WTC11 (cell line): ENCODE measurements around the gene SMYD1. TPM values are rescaled to one million over a fixed set of nuclear protein-coding genes. Genes with fewer than 3 reads are reported as not detected.

Experiments
- ATAC-seq: fragments of 200-7000 bp; cut with Tn5 transposase; 2 replicates; pipeline ENCODE4 v1.10.0; 2021; ENCODE audit warnings: mild to moderate bottlenecking, moderate library complexity
- CTCF ChIA-PET: fragments of 300-600 bp; sonication (Branson Sonifier 250); formaldehyde crosslinking; loops from one replicate; lab custom pipeline; 2021; ENCODE audit warnings: antibody characterized with exemption; lab: Charles Lee
- POLR2A ChIA-PET: fragments of 350-600 bp; sonication (Branson Sonifier 250); formaldehyde crosslinking; loops from one replicate; lab custom pipeline; 2021; ENCODE audit warnings: antibody characterized with exemption; lab: Charles Lee
- DNase-seq: peaks from one replicate; pipeline ENCODE4 v3.0.0; 2021; ENCODE audit warnings: low spot score
- H3K27ac Mint-ChIP-seq: 2 replicates; pipeline ENCODE4 v1.8.0; 2021; ENCODE audit warnings: mixed read lengths
- H3K27me3 Mint-ChIP-seq: 2 replicates; pipeline ENCODE4 v1.8.0; 2021; ENCODE audit warnings: low read depth, mild to moderate bottlenecking, moderate library complexity, mixed read lengths
- H3K36me3 Mint-ChIP-seq: 2 replicates; pipeline ENCODE4 v1.8.0; 2021; ENCODE audit warnings: mixed read lengths
- H3K4me1 Mint-ChIP-seq: 2 replicates; pipeline ENCODE4 v1.8.0; 2022; ENCODE audit warnings: mixed read lengths
- H3K4me3 Mint-ChIP-seq: 2 replicates; pipeline ENCODE4 v1.8.0; 2021; ENCODE audit warnings: mild to moderate bottlenecking, moderate library complexity, mixed read lengths
- H3K9me3 Mint-ChIP-seq: 2 replicates; pipeline ENCODE4 v1.8.0; 2021; ENCODE audit warnings: mixed read lengths
- CBFB ChIP-seq: sonication (generic); formaldehyde crosslinking; IDR thresholded peaks from 2 replicates; pipeline ENCODE4 v1.8.1; 2022; ENCODE audit warnings: mild to moderate bottlenecking, low read depth, missing genetic modification reagents
- FOXP1 ChIP-seq: sonication (generic); formaldehyde crosslinking; IDR thresholded peaks from 2 replicates; pipeline ENCODE4 v1.8.0; 2022; ENCODE audit warnings: missing genetic modification reagents, mild to moderate bottlenecking, moderate library complexity, borderline replicate concordance
- HMGA2 ChIP-seq: fragments of 250-450 bp; sonication (Bioruptor Pico); IDR thresholded peaks from 2 replicates; pipeline ENCODE4 v1.4.0; 2021; ENCODE audit warnings: mild to moderate bottlenecking, moderate library complexity
- IRF2 ChIP-seq: sonication (generic); formaldehyde crosslinking; IDR thresholded peaks from 2 replicates; pipeline ENCODE4 v1.8.0; 2022; ENCODE audit warnings: low read depth, missing genetic modification reagents, borderline replicate concordance
- KAT7 ChIP-seq: sonication (generic); formaldehyde crosslinking; IDR thresholded peaks from 2 replicates; pipeline ENCODE4 v1.8.1; 2023; ENCODE audit warnings: missing genetic modification reagents, mild to moderate bottlenecking, borderline replicate concordance
- MYBL2 ChIP-seq: sonication (generic); formaldehyde crosslinking; IDR thresholded peaks from 2 replicates; pipeline ENCODE4 v1.8.1; 2023; ENCODE audit warnings: mild to moderate bottlenecking, moderate library complexity, missing genetic modification reagents
- NFYB ChIP-seq: sonication (generic); formaldehyde crosslinking; conservative IDR thresholded peaks from 2 replicates; pipeline ENCODE4 v1.8.0; 2022; ENCODE audit warnings: low read depth, missing genetic modification reagents
- SP1 ChIP-seq: sonication (generic); formaldehyde crosslinking; conservative IDR thresholded peaks from 2 replicates; pipeline ENCODE4 v1.8.1; 2022; ENCODE audit warnings: missing genetic modification reagents
- TEAD1 ChIP-seq: sonication (generic); formaldehyde crosslinking; IDR thresholded peaks from 2 replicates; pipeline ENCODE4 v1.8.0; 2022; ENCODE audit warnings: mild to moderate bottlenecking, missing genetic modification reagents
- TP53 ChIP-seq: sonication (generic); formaldehyde crosslinking; IDR thresholded peaks from 2 replicates; pipeline ENCODE4 v1.8.1; 2023; ENCODE audit warnings: mild to moderate bottlenecking, missing genetic modification reagents
- USF1 ChIP-seq: sonication (generic); formaldehyde crosslinking; IDR thresholded peaks from 2 replicates; pipeline ENCODE4 v1.8.0; 2022; ENCODE audit warnings: mild to moderate bottlenecking, missing genetic modification reagents
- ZBTB21 ChIP-seq: sonication (generic); formaldehyde crosslinking; IDR thresholded peaks from 2 replicates; pipeline ENCODE4 v1.8.1; 2023; ENCODE audit warnings: mild to moderate bottlenecking, missing genetic modification reagents, borderline replicate concordance
- ZNF232 ChIP-seq: sonication (generic); formaldehyde crosslinking; IDR thresholded peaks from 2 replicates; pipeline ENCODE4 v1.8.0; 2022; ENCODE audit warnings: mild to moderate bottlenecking, missing genetic modification reagents
- ZNF416 ChIP-seq: fragments of 250-450 bp; sonication (Bioruptor Pico); IDR thresholded peaks from 2 replicates; pipeline ENCODE4 v1.9.0; 2021; ENCODE audit warnings: mild to moderate bottlenecking, inconsistent platforms
- ZNF512 ChIP-seq: sonication (generic); formaldehyde crosslinking; IDR thresholded peaks from 2 replicates; pipeline ENCODE4 v1.8.1; 2022; ENCODE audit warnings: missing genetic modification reagents, borderline replicate concordance
- ZNF671 ChIP-seq: fragments of 250-450 bp; sonication (Bioruptor Pico); IDR thresholded peaks from 2 replicates; pipeline ENCODE4 v1.8.0; 2021; ENCODE audit warnings: mild to moderate bottlenecking
- total RNA-seq: library from RNA; stranded (reverse); gene quantifications from 3 replicates; pipeline ENCODE4 v1.2.3, GENCODE V29; 2021
- TF ChIP-seq, protein P1 (sequence below): sonication (generic); formaldehyde crosslinking; IDR thresholded peaks from 2 replicates; pipeline ENCODE4 v1.8.1; 2022; ENCODE audit warnings: low read depth, mild to moderate bottlenecking, moderate library complexity, missing genetic modification reagents, borderline replicate concordance
- TF ChIP-seq, protein P2 (sequence below): sonication (generic); formaldehyde crosslinking; IDR thresholded peaks from 2 replicates; pipeline ENCODE4 v1.8.1; 2023; ENCODE audit warnings: mild to moderate bottlenecking, missing genetic modification reagents
- TF ChIP-seq, protein P3 (sequence below): sonication (generic); formaldehyde crosslinking; IDR thresholded peaks from 2 replicates; pipeline ENCODE4 v1.8.1; 2023; ENCODE audit warnings: mild to moderate bottlenecking, missing genetic modification reagents, moderate library complexity
- TF ChIP-seq, protein P4 (sequence below): sonication (generic); formaldehyde crosslinking; IDR thresholded peaks from 2 replicates; pipeline ENCODE4 v1.8.0; 2022; ENCODE audit warnings: mild to moderate bottlenecking, missing genetic modification reagents

SMYD1 gene
- total RNA-seq, 1 experiment from 2014 or later, result not detected

- TF ChIP-seq, protein P1, sequence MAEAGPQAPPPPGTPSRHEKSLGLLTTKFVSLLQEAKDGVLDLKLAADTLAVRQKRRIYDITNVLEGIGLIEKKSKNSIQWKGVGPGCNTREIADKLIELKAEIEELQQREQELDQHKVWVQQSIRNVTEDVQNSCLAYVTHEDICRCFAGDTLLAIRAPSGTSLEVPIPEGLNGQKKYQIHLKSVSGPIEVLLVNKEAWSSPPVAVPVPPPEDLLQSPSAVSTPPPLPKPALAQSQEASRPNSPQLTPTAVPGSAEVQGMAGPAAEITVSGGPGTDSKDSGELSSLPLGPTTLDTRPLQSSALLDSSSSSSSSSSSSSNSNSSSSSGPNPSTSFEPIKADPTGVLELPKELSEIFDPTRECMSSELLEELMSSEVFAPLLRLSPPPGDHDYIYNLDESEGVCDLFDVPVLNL, result no peak
- TF ChIP-seq ZBTB21 (CRISPR knock-in tag), result no peak
- no peak for TF ChIP-seq ZNF232 (CRISPR knock-in tag)
- TF ChIP-seq ZNF671 (CRISPR knock-in tag), result no peak
- no peak for TF ChIP-seq NFYB (CRISPR knock-in tag)
Measured at GRCh38 chr2:88098558-88098900, 30.9 kb downstream of the SMYD1 start (continued).

DNA sequence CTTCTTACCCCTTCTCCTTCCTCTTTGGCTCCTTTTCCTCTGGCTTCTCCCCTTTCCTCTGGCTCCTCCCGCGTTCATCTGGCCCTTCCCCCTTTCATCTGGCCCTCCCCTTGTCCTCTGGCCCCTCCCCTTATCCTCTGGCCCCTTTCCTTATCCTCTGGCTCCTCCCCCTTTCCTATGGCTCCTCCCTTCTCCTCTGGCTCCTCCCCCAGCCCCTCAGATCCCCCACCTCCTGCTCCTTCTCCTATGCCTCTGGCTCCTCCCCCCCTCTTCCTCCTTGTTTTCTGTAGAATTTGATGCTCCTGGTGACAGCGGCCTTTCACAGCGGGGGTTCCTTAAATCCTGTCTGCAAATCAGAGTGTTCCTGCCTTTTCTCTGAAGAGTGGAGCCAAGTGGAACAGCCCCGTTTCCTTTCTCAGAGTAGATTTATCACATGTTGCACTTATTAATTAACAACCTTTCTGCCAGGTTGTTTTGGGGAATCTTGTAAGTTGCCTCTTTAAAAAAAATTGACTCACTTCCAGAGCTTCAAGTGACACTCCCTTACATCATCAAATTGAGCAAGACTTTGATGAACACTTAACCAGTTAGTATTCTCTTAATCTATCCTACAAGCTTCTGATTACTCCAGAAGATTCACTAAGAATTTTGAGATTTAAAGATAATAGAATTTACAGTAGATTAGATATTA, 32.3 kb downstream of the SMYD1 start:
- no peak for TF ChIP-seq ZNF416 (CRISPR knock-in tag)
- TF ChIP-seq KAT7 (CRISPR knock-in tag), result no peak
- TF ChIP-seq SP1, result no peak
- no peak for TF ChIP-seq IRF2 (CRISPR knock-in tag)
- TF ChIP-seq, protein P2, sequence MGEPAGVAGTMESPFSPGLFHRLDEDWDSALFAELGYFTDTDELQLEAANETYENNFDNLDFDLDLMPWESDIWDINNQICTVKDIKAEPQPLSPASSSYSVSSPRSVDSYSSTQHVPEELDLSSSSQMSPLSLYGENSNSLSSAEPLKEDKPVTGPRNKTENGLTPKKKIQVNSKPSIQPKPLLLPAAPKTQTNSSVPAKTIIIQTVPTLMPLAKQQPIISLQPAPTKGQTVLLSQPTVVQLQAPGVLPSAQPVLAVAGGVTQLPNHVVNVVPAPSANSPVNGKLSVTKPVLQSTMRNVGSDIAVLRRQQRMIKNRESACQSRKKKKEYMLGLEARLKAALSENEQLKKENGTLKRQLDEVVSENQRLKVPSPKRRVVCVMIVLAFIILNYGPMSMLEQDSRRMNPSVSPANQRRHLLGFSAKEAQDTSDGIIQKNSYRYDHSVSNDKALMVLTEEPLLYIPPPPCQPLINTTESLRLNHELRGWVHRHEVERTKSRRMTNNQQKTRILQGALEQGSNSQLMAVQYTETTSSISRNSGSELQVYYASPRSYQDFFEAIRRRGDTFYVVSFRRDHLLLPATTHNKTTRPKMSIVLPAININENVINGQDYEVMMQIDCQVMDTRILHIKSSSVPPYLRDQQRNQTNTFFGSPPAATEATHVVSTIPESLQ (CRISPR knock-in tag), result no peak
- TF ChIP-seq TP53, result no peak
- TF ChIP-seq ZNF512, result no peak
- TF ChIP-seq FOXP1 (CRISPR knock-in tag), result no peak
- TF ChIP-seq HMGA2 (CRISPR knock-in tag), result no peak
- no peak for TF ChIP-seq ZNF232 (CRISPR knock-in tag)
- no peak for TF ChIP-seq CBFB
- TF ChIP-seq, protein P3, sequence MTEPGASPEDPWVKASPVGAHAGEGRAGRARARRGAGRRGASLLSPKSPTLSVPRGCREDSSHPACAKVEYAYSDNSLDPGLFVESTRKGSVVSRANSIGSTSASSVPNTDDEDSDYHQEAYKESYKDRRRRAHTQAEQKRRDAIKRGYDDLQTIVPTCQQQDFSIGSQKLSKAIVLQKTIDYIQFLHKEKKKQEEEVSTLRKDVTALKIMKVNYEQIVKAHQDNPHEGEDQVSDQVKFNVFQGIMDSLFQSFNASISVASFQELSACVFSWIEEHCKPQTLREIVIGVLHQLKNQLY (CRISPR knock-in tag), result no peak
- no peak for TF ChIP-seq TEAD1 (CRISPR knock-in tag)
- TF ChIP-seq USF1 (CRISPR knock-in tag), result no peak
- TF ChIP-seq, protein P4, sequence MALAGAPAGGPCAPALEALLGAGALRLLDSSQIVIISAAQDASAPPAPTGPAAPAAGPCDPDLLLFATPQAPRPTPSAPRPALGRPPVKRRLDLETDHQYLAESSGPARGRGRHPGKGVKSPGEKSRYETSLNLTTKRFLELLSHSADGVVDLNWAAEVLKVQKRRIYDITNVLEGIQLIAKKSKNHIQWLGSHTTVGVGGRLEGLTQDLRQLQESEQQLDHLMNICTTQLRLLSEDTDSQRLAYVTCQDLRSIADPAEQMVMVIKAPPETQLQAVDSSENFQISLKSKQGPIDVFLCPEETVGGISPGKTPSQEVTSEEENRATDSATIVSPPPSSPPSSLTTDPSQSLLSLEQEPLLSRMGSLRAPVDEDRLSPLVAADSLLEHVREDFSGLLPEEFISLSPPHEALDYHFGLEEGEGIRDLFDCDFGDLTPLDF (CRISPR knock-in tag), result no peak
- no peak for TF ChIP-seq MYBL2 (CRISPR knock-in tag)
- TF ChIP-seq, all 79 proteins: peak for 0
- Mint-ChIP-seq H3K27ac (no peak overlapping the region), H3K36me3 (no peaks in the 10 kb centered on the region), H3K4me1 (peaks cover 25% of the 10 kb centered on the region), H3K27me3 (peaks cover 4% of the 10 kb centered on the region; the same call in 1 of the 2 replicates), H3K4me3 (no peak overlapping the region), H3K9me3 (peaks cover 4% of the 10 kb centered on the region; the same call in 1 of the 2 replicates)
- POLR2A ChIA-PET, result interaction anchor here (0.6 kb wide), 1 partner anchor 22 kb away, joined by 4 read pairs; no protein-coding TSS in a partner anchor
- CTCF ChIA-PET, result interaction anchor here (1.2 to 1.8 kb wide), 3 partner anchors 39 to 60 kb away, joined by 3 to 10 read pairs (median 4); no protein-coding TSS in a partner anchor
- peak; percentile 95 for DNase-seq
- ATAC-seq, result peak; percentile 100
